ENCODE data around the gene BAZ1A.
"Not testable (repeated sequence)": the region's sequence is repeated elsewhere in the genome, so short reads cannot be mapped to it uniquely, and the experiment has no call there.

BAZ1A gene

DNA sequence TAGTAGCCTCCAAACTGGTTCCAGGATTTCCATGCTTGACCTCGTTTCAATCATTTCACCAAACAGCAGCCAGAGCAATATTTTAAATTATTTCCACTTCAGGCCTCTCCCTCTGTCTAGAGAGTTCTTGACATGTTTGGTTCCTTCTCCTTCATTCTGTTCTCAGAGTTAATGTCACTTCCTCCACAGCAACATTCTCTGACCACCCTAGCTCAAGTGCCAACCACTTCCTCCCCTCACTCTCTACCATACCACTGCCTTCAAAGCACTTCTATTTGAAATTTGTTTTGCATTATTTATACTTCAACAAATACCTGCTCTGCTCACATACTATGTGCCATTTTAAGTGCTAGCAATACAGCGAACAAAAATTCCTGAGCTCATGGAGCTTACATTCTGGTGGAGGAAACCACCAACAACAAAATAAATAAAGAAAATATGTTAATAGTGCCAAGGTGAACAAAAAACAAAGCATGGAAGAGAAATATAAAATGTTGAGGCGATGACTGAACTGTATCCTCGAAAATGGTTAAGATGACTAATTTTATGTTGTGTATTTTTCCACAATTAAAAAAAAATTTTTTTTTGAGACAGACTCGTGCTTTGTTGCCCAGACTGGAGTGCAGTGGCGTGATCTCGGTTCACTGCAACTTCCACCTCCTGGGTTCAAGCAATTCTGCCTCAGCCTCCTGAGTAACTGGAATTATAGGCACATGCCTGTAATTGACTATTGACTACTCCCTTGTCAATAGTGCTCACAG, 17.3 kb downstream of the BAZ1A start:
- no peak for DNase-seq

DNA sequence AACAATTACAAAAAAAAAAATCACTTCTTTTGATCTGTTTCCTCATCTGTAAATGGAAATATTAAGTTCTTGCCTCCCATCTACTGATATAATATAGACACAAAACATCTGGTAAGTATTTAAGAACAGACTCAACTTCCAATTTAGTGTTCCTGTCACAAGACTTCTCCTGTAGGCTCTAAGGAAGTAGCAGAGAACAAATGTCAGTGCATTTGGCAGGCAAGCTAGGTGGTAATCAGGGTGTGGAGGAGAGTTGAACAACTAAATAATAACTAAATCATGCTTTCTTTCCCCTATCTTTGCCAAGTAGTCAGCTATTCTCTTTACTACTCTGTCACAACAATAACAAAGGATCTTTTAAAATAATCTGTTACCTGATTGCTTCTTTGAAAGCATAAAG, 22.1 kb downstream of the BAZ1A start:
- DNase-seq: no peak

DNA sequence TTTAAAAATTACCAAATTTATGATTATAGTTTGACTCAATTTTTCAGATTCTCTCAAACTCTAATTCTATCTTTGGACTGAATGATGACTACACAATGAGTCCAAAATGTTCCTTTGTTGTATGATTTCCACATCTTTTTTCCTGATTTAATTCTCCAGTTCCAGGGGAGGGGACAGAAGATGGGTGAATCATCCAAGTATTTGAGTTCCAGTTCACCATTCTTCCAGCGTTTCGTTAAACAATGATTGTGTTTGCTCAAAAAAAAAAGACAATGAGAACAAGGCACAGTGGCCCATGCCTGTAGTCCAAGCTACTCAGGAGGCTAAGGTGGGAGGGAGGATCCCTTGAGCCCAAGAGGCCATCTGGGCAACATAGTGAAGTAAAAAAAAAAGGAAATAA, 23.8 kb downstream of the BAZ1A start:
- DNase-seq: no peak

DNA sequence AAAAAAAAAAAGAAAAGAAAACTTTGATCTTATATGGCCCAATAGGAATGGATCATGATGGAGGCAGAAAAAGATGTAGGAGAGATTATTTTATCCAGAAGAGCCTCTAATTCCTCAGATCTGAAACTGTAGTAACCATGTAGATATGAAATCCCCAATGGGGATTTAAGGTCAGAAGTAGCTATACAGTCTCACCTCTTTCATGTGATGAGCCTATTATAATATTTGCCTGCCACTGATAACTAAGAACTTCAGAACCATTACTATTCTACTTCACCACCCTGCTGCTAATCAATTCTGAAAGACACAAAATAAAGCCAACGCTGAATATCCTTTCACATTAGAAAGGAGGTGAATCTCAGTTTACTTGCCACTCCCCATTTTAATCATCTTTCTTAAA, 29.3 kb downstream of the BAZ1A start:
- DNase-seq: no peak

DNA sequence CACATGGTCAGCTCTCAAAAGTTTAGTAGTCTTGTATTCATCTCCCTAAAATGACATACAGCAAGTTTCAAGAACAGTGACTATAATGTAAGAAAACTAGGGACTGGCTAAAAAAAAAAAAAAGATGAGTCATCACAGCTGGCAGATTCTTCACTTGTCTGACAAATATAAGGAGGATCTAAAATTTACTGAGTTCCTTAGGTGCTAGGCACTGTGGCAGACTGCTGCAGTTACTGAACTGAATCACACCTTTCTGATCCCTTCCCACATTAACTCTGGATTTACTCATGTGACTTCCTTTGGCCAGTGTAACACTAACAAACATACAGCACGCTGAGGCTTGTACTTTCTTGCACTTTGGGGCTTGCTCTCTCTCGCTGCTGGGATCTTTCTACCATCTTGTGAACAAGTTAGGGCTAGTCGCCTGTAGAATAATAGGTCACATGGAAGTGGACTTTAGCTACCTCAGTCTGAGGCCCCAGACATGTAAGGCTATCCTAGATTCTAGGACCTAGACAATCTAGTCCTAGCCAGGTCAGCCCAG, 32.1 kb downstream of the BAZ1A start:
- peak in 1 of 2 experiments; percentile 40 for DNase-seq

DNA sequence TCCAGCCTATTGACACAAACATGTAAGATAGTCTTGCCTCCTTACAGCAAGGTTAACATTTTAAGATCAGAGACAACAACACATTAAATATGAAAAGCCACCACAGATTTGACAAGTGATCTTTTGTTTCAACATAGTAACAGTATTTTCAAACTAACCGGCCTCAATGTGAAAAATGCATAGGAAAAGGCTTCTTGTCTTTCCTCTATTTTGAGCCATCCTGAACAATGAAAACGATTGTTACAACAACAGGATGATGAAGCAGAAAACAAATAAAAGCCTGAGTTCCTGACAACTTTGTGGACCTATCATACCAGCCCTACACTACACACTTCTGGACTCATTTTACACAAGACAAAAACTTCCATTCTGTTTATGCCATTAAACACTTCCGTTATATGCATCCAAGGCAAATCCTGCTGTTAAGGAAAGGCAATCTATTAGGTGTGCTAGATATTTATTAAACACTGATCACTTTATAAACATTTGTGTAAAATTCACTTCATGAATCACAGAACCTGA, 37.3 kb downstream of the BAZ1A start:
- no peak for DNase-seq

DNA sequence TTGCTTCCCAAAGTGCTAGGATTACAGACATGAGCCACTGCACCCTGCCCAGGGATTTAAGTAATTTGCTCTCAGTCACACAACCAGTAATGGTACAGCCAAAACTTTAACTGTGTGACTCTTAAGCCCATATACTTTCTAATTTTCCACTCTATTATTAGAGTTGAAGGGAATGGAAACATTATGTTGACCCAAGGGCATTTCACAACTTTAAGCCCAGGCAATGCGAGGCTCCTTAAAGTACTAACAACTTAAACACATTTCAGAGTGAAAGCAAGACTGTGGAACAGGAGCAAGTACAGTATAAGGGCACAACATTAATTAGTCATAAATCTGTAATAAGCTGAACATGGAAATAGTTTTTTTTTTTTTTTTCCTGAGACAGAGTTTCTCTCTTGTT, 39.8 kb downstream of the BAZ1A start:
- no peak for DNase-seq

DNA sequence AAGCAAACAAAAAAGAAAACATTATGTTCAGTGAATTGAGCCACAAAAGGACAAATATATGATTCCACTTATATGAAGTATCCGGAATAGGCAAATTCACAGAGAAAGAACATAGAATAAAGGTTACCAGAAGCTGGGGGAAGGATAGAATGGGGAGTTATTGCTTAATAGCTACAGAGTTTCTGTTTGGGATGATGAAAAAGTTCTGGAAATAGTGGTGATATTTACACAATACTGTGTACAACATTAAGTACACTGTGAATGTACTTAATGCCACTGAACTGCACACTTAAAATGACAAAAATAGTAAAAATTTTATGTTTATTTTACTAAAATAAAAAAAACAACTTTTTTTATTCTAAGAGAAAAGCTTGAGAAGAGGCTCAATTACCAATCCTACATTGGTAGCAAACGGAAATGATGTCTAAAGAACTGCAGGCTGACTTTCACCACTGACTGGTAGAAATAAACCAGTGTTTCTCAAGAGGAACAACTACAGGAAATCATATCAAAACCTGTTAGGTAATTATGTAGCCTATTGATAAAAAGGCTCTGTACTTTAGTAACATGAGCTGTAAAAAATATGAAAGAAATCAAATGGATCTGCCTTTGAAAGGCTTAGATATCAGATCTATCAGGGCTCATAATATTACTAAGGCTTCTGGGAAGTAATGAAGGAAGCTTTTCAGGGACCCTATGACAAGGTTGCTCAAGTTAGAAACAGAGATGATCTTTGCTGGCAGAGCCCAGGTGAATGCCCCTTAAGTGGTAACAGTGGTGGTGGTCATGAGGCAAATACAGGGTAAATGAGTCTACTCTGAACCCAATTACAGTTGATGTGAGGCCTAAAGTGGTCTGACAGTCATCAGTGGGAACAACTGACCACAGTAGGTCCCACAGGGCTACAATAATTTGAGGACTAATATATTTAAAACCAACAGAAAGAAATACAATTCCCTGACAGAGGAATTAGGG, 41.3 kb downstream of the BAZ1A start:
- DNase-seq: no peak

DNA sequence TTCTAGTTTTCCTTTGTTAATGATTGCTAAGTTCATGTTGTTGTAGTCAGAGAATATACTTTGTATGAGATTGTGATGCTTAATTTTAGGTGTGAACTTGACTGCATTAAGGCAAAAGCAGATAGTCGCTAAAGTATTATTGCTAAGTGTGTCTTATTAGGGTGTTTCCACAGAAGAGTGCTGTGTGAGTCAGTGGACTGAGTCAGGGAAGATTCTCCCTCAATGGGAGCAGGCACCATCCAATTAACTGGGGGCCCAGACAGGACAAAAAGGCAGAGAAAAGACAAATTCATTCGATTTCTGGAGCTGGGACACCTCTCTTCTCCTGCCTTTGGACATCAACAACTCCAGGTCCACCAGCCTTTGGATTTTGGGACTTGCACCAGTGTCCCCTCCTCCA, 48.5 kb downstream of the BAZ1A start:
- DNase-seq: no peak

DNA sequence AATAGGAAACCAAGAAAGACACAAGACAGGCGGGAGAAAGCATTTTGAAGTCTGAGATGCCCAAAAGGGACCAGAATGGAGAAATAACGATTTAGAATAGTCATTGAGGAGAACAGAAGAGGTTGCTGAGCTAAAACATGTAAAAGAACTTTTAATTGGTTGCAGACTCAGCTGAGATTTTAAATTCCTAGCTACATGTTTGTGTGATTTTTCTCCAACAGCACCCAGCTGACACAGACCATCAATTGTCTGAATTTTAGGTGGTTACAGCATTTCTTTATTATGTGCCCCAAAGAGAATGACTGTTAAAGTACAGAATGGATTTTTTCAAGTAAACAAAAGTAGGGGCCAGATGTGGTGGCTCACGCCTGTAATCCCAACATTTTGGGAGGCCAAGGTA, 50.3 kb downstream of the BAZ1A start:
- DNase-seq: no peak

DNA sequence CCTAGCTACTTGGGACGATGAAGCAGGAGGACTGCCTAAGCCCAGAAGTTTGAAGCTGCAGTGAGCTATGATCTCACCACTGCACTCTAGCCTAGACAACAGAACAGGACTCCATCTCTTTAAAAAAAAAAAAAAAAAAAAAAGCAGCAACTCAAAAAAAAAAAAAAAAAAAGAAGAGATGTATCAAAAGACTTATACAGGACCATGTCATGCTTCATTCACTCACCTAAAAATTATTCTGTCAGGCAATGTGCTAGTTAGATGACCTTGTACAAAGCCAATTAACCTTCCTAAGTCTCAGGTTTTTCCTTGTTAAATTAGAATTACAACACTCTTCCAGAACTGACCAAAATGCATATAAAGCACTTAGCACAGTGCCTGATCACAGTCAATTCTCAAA, 50.9 kb downstream of the BAZ1A start:
- no peak for DNase-seq

DNA sequence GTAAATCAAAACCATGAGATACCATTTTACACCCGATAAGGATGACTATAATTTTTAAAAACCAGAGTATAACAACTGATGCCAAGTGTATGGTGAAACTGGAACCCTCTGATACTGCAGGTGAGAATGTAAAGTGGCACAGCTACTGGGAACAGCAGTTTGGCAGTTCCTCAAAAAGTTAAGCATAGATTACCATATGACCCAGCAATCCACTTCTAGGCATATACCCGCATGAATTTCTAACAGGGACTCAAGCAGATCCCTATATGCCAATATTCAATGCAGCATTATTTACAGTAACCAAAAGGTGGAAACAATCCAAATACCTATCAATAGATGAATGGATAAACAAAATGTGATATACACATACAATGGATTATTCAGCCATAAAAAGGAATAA, 57.4 kb downstream of the BAZ1A start:
- no peak for DNase-seq

DNA sequence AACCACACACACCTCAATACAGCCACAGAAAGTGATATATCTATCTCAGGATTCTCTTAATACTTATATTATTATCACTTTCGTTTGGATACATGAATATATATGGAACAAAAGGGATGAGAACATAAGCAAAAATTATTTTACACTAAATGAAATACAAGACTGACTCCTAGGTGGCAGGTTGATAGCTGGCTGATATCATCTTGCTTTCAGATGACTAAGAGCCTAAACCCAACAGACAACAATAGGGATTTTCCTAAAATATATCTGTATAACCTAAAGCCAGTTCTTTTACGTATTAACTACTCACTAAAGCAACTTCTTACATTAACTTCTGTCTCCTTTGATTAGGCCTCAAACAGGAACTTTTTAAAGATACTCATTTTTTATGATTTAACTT, 65.1 kb downstream of the BAZ1A start:
- no peak for DNase-seq

DNA sequence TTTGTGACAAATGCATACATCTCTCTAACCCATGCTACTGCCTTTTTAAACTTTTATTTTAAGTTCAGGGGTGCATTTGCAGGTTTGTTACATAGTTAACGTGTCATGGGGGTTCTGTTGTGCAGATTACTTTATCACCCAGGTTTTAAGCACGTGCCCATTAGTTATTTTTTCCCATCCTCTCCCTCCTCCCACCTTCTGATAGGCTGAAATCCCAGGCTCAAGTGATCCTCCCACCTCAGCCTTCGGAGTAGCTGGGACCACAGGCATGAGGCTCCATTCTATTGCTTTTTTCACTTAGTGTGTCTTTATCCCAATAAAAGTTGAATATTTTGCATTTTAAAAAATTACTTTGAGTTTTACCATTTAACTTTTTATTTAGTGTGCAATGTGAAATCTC, 68.9 kb downstream of the BAZ1A start:
- DNase-seq: no peak

DNA sequence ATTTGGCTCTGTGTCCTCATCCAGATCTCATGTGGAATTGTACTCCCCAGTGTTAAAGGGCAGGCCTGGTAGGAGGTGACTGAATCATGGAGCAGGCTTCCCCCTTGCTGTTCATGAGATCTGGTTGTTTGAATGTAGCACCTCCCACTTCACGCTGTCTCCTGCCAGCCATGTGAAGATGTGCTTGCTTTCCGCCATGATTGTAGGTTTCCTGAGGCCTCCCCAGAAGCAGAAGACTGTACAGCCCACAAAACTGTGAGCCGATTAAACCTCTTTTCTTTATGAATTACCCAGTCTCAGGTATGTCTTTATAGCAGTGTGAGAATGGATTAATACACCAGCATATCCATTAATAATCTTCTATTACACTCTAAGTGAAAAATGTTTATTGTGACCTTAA, 70.2 kb downstream of the BAZ1A start:
- DNase-seq: no peak

DNA sequence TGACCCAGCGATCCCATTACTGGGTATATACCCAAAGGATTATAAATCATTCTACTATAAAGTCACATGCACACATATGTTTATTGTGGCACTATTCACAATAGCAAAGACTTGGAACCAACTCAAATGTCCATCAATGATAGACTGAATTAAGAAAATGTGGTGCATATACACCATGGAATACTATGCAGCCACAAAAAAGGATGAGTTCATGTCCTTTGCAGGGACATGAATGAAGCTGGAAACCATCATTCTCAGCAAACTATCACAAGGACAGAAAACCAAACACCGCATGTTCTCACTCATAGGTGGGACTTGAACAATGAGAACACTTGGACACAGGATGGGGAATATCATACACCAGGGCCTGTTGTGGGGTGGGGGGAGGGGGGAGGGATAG, 76.3 kb downstream of the BAZ1A start:
- DNase-seq: not testable (repeated sequence)

DNA sequence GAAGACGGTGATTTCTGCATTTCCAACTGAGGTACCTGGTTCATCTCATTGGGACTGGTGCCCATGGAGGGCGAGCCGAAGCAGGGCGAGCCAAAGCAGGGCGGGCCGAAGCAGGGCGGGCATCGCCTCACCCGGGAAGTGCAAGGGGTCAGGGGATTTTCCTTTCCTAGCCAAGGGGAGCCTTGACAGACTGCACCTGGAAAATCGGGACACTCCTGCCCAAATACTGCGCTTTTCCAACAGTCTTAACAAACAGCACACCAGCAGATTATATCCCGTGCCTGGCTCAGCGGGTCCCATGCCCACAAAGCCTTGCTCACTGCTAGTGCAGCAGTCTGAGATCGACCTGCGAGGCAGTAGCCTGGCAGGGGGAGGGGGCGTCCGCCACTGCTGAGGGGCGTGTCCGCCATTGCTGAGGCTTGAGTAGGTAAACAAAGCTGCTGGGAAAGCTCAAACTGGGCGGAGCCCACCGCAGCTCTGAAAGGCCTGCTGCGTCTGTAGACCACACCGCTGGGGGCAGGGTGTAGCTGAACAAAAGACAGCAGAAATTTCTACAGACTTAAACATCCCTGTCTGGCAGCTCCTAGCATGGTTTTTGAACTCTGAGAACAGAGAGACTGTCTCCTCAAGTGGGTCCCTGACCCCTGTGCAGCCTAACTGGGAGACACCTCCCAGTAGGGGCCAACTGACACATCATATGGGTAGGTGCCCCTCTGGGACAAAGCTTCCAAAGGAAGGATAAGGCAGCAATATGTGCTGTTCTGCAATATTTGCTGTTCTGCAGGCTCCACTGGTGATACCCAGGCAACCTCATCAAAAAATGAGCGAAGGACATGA, 77.2 kb downstream of the BAZ1A start:
- no peak for DNase-seq

DNA sequence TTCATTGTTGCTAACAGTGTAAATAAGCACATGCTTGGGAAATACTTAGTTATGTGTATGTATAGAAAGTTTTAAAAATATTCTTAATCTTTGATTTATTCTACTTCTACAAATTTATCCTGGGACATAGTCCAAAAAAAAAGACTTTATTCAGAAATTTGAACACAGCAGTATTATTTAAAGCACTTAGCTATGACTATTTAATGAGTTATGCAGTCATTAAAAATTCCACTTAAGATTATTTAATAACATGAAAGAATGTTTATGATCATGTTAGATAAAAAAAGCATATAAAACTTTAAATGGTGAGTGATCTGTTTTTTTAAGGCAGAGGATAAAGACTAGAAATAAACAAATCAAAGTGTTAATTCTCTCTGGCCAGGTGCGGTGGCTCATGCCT, 78.3 kb downstream of the BAZ1A start:
- no peak for DNase-seq

DNA sequence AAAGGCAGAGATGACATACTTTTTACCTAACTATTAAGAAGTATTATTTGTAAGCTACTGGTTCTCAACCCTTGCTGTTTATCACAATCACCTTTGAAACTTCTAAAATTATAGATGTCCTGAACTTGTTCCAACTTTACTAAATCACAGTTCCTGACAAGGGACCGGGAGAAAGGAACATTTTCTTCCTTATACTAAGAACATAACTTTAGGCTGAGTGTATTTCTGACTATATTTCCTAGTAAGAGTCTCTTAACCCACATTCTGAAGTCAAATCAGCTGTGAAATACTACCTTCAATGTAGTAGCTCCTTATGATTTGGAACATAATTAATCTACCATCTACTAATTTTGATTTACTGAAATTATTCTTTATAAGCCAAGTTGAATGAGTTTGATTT, 80.2 kb downstream of the BAZ1A start:
- DNase-seq: no peak

DNA sequence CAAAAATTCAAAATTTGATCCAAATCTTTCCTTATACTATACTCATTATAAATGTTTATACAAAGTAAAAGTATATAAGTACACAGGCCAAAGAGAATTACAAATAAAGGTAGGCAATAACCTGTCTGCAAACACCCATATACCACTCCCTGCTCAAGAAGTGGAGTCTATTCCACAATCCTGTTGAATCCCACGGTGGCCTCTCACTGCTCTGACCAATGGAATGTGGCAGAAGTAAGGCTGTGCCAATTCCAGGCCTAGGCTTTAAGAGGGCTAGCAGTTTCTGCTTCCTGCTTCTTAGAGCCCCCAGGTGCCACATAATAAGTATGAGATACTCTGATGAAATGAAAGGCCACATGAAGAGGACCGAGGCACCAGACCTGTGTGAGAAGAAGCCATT, 80.9 kb downstream of the BAZ1A start:
- no peak for DNase-seq

DNA sequence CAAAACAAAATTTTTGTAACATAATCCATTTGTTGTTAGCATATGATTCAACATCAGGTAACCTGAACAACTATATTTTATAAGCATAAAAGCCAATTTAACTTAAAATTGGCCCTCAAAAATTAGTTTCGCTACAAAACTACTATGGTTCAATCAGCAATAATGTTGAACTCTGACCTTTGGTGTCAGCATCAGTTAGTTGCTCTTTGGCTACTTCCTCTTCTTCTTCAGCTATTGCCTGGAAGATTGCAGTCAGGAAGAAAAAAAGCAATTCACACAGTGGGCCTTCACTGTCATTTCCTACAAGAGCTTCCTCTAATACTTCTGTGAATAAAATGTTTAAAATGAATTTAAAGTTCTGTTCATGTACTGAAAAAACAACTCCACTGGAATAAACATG, 82.6 kb downstream of the BAZ1A start:
- DNase-seq: no peak

DNA sequence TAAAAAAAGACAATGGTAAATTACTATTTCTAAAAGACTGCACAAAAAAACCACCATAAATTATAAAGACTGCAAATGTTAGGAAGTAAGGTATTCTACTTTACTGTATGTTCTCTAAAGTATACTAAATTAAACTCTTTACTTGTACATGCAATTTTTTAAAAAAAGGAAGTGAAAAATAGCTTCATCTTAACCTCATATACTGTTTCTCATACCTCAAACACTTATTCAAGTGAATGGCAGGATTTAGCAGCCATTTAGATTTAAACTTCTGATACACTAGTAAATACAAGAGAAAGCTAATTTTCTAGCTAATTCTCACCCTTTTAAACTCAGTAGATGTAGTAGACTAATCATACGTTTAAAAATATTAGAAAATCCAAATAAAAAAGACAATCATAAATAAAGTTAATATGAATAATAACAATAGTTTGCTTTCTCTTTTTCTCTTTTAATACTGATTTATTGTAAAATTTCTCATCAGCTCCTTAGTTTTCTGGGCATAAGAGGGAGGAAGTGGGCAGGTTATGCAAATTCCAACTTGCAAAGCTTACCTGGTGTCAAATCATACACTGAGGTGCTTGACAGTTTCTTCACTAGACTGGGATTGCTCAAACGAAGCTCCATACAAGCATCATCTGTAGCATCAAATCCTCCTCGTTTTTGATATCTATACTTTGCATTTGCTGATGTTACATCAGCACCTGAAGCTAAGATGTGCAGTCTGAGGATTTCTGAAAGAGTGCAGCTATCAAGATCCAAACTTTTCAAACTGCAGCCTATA, 89.7 kb downstream of the BAZ1A start:
- no peak for DNase-seq
